ENCODE measurements around the gene ERVK3-1. TPM values are rescaled to one million over a fixed set of nuclear protein-coding genes. Genes with fewer than 3 reads are reported as not detected.

Gene ERVK3-1
- total RNA-seq, 6 donors from 2014 or later, result 24.3 to 50.5 (median 37.0) TPM

- no peaks in the 10 kb centered on the region for H3K4me1 ChIP-seq
- H3K36me3 ChIP-seq, result peaks cover 0 to 29% (median 19%) of the 10 kb centered on the region in 4 donors
- no peaks in the 10 kb centered on the region for H3K9me3 ChIP-seq
- H3K4me3 ChIP-seq, result no peak overlapping the region
- TF ChIP-seq CTCF (IDR thresholded peaks at IDR 0.05) (no peak), EP300 (IDR thresholded peaks at IDR 0.05) (no peak), POLR2AphosphoS5 (IDR thresholded peaks at IDR 0.05) (no peak), POLR2A (IDR thresholded peaks at IDR 0.05) (no peak)
- H3K27ac ChIP-seq, result no peak overlapping the region
- H3K27me3 ChIP-seq, result no peaks in the 10 kb centered on the region
- DNase-seq, result no peak
- WGBS, 2 donors, result 95 to 100% methylated on average over 6 to 10 of the region's 10 CpGs
- ATAC-seq (ENCODE audit: low FRiP score in 2 of 2), result no peak
Measured at GRCh38 chr19:58319241-58319640, 14.1 kb downstream of the ERVK3-1 start.

- no peaks in the 10 kb centered on the region for H3K27me3 ChIP-seq
- peaks cover 0 to 6% (median 0%) of the 10 kb centered on the region in 4 donors for H3K36me3 ChIP-seq
- ATAC-seq (ENCODE audit: low FRiP score in 2 of 2) (no peak), DNase-seq (no peak)
- no peak overlapping the region for H3K27ac ChIP-seq
- no peak for TF ChIP-seq POLR2A (IDR thresholded peaks at IDR 0.05)
- no peaks in the 10 kb centered on the region for H3K9me3 ChIP-seq
- 83 to 96% methylated on average over 6 of the region's 6 CpGs for WGBS, 2 donors
- peak overlapping the region in 2 of 4 donors; percentile 76 to 83 for H3K4me3 ChIP-seq
- peaks cover 18 to 32% (median 21%) of the 10 kb centered on the region in 4 donors for H3K4me1 ChIP-seq
Measured at GRCh38 chr19:58325311-58326022, 20.3 kb downstream of the ERVK3-1 start.

- Histone ChIP-seq H3K27me3 (no peaks in the 10 kb centered on the region), H3K9me3 (no peaks in the 10 kb centered on the region), H3K36me3 (peaks cover 0 to 6% (median 0%) of the 10 kb centered on the region in 4 donors), H3K27ac (peak overlapping the region; percentile 83 to 96 (median 92)), H3K4me1 (peaks cover 18 to 32% (median 21%) of the 10 kb centered on the region in 4 donors), H3K4me3 (peak overlapping the region; percentile 66 to 89 (median 80))
- TF ChIP-seq EP300 (IDR thresholded peaks at IDR 0.05), result no peak
- no peak for TF ChIP-seq POLR2A (IDR thresholded peaks at IDR 0.05)
- no peak for TF ChIP-seq CTCF (IDR thresholded peaks at IDR 0.05)
- no peak for TF ChIP-seq POLR2AphosphoS5 (IDR thresholded peaks at IDR 0.05)
- ATAC-seq (ENCODE audit: low FRiP score in 2 of 2), result no peak
- no peak for DNase-seq
- 1 to 8% methylated on average over 9 of the region's 9 CpGs for WGBS, 2 donors
Measured at GRCh38 chr19:58326501-58326913, 21.3 kb downstream of the ERVK3-1 start.

GRCh38 chr19:58326914-58327726 lies 21.9 kb downstream of the ERVK3-1 start, which contains the start of gene ZSCAN22:
Gene ZSCAN22, plus strand, starts transcription at chr19:58326994. Its CDS starts 7,809 bp downstream, at chr19:58334803.
- Histone ChIP-seq H3K9me3 (no peaks in the 10 kb centered on the region), H3K4me3 (peak within 1 kb of the TSS; percentile 66 to 89 (median 80)), H3K36me3 (peaks cover 0 to 5% (median 0%) of the 10 kb centered on the region in 4 donors), H3K27ac (peak within 1 kb of the TSS; percentile 83 to 96 (median 92)), H3K4me1 (peaks cover 18 to 32% (median 21%) of the 10 kb centered on the region in 4 donors), H3K27me3 (no peaks in the 10 kb centered on the region)
- peak; percentile 95 to 98 for DNase-seq
- WGBS, 2 donors, result 1% methylated on average over 16 to 62 of the region's 62 CpGs
- TF ChIP-seq POLR2AphosphoS5 (IDR thresholded peaks at IDR 0.05), result peak; percentile 80 to 84
- TF ChIP-seq EP300 (IDR thresholded peaks at IDR 0.05), result no peak
- TF ChIP-seq CTCF (IDR thresholded peaks at IDR 0.05), result peak in 3 of 6 experiments; percentile 12 to 22 (median 20)
- peak in 3 of 4 donors; percentile 12 to 76 (median 38) for TF ChIP-seq POLR2A (IDR thresholded peaks at IDR 0.05)
- peak; percentile 98 for ATAC-seq (ENCODE audit: low FRiP score in 2 of 2)

GRCh38 chr19:58328999-58329398 lies 23.8 kb downstream of the ERVK3-1 start:
- no peak for TF ChIP-seq POLR2AphosphoS5 (IDR thresholded peaks at IDR 0.05)
- no peak for TF ChIP-seq EP300 (IDR thresholded peaks at IDR 0.05)
- no peak for TF ChIP-seq POLR2A (IDR thresholded peaks at IDR 0.05)
- TF ChIP-seq CTCF (IDR thresholded peaks at IDR 0.05), result no peak
- Histone ChIP-seq H3K9me3 (no peaks in the 10 kb centered on the region), H3K27me3 (no peaks in the 10 kb centered on the region), H3K27ac (no peak overlapping the region), H3K4me3 (no peak overlapping the region), H3K4me1 (peaks cover 18 to 32% (median 21%) of the 10 kb centered on the region in 4 donors), H3K36me3 (no peaks in the 10 kb centered on the region)
- no peak for DNase-seq
- 59 to 75% methylated on average over 9 to 10 of the region's 10 CpGs for WGBS, 2 donors
- no peak for ATAC-seq (ENCODE audit: low FRiP score in 2 of 2)
